Kidney (tissue), 14 donors: ENCODE results near the gene PXDC1. TPM values are rescaled to one million over a fixed set of nuclear protein-coding genes. Genes with fewer than 3 reads are reported as not detected.
A peak's percentile ranks its signal among the peaks of the same experiment; 100 is the strongest.

Experiments used
- DNase-seq, 5 donors: peaks; one replicate each; pipeline ENCODE4 v3.0.0-alpha.2; 2013 to 2020
- FAIRE-seq: peaks from 2 replicates; lab custom pipeline; 2012; peaks lifted over from hg19 to GRCh38; lab: Jason Lieb, UNC
- H3K27ac ChIP-seq, 2 donors: one replicate each; pipeline ENCODE4 v1.7.0; 2013; ENCODE audit warnings: low read depth in 2 of 2, low read length in 2 of 2, inconsistent platforms in 1 of 2
- H3K27me3 ChIP-seq: one replicate; pipeline ENCODE4 v1.7.1; 2013; ENCODE audit warnings: low read length, inconsistent platforms; ENCODE audit not compliant: control insufficient read depth, insufficient read depth
- H3K36me3 ChIP-seq, 3 donors: one replicate each; pipeline versions ENCODE4 v1.7.0 to v1.7.1; 2013; ENCODE audit warnings: low read length in 3 of 3, control low read depth in 1 of 3, inconsistent platforms in 1 of 3; ENCODE audit not compliant: insufficient read depth in 3 of 3, control insufficient read depth in 2 of 3
- H3K4me1 ChIP-seq, 3 donors: one replicate each; pipeline versions ENCODE4 v1.7.0 to v1.7.1; 2013; ENCODE audit warnings: low read length in 3 of 3, inconsistent platforms in 1 of 3, low read depth in 1 of 3; ENCODE audit not compliant: control insufficient read depth in 2 of 3, insufficient read depth in 2 of 3
- H3K4me3 ChIP-seq, 3 donors: one replicate each; pipeline versions ENCODE4 v1.7.0 to v1.8.1; 2013; ENCODE audit warnings: low read length in 3 of 3, control low read depth in 1 of 3, inconsistent platforms in 1 of 3
- H3K9ac ChIP-seq, 3 donors: one replicate each; pipeline versions ENCODE4 v1.7.0 to v1.7.1; 2013; ENCODE audit warnings: low read length in 3 of 3, control low read depth in 1 of 3, inconsistent platforms in 1 of 3
- H3K9me3 ChIP-seq, 3 donors: one replicate each; pipeline versions ENCODE4 v1.7.0 to v1.7.1; 2013; ENCODE audit warnings: low read length in 3 of 3, control low read depth in 1 of 3, inconsistent platforms in 1 of 3; ENCODE audit not compliant: control insufficient read depth in 2 of 3, insufficient read depth in 1 of 3
- CTCF ChIP-seq: IDR thresholded peaks from 3 replicates; pipeline ENCODE4 v1.5.1; 2012; ENCODE audit warnings: mild to moderate bottlenecking, moderate library complexity, borderline replicate concordance; ENCODE audit not compliant: insufficient read depth; ENCODE audit errors: extremely low read depth
- intact Hi-C: fragments of 100-400 bp; cut with DNase I; formaldehyde crosslinking; loops from one replicate; pipeline ENCODE4 v1.11.1; 2022
- polyA plus RNA-seq: library from polyadenylated mRNA; stranded (reverse); fragments of 350-450 nt; fragmentation: Illumina TruSeq; extraction: RNeasy Lipid Tissue Mini Kit (QIAGEN cat#74804); gene quantifications from one replicate; pipeline ENCODE4 v1.2.3, GENCODE V29; 2014; ENCODE audit warnings: low read depth, low replicate concordance; ENCODE audit not compliant: insufficient read depth
- total RNA-seq: library from RNA; stranded (reverse); fragmentation: NEBNext Ultra II Directional; extraction: Animal tissue kit (Norgen Biotek cat#: 25700); gene quantifications from one replicate; pipeline ENCODE4 v1.2.1, GENCODE V29; 2021
- donor health status: control.
- donor health status: control.
- donor health status: control.
- donor health status: control.
- donor health status: control.
- donor health status: DM: yes; HTN: yes; CAD: no.
- donor health status: Normal renal cell carcinoma (clear cell type).

The PXDC1 gene
- total and polyA plus RNA-seq, 2 donors from 2014 or later, result 28.9 to 35.0 TPM

DNA sequence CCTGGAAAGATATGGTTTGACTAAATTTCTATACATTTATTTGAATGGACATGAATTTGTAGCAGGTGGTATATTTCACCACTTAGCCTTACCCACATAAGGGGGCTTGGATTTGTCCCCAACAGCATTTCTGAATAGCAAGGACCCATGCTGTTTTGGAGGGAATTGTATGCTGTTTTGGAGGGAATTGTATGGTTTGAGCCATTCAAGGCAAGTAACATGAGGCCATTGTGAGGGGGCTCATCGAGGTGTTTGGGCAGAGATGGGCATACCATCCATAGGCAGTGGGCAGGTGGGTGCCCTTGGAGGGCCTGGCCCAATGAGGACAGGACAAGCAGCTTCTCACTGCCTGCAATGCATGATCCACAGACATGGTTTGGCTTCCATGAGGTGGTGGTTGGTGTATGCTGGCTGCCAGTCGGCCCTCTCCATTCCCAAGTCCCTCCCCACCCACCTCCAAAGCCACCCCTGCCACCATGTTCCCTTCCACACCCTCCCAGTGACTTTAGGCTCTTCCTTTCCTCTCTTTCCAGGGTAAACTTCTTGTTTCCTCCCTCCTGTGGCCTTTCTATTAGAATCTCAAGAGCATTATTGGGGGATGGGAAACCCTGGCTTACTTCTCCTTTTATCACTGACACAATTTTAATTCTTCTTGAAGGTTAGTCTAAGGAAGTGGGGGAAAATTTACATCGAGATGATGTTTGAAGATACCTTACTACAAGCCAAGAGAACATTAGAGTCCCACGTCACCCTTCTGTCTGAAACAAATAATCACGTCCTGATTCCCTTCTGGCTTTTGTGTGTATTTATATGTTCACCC, 13.2 kb upstream of the PXDC1 start:
- FAIRE-seq (no peak), DNase-seq (peak in 1 of 5 donors; percentile 25)
- Histone ChIP-seq H3K36me3 (no peaks in the 10 kb centered on the region), H3K4me3 (no peak overlapping the region), H3K9ac (no peak overlapping the region), H3K9me3 (no peaks in the 10 kb centered on the region), H3K4me1 (no peaks in the 10 kb centered on the region), H3K27me3 (no peaks in the 10 kb centered on the region), H3K27ac (no peak overlapping the region)
- intact Hi-C loops, result no loop called here
- no peak for TF ChIP-seq CTCF

DNA sequence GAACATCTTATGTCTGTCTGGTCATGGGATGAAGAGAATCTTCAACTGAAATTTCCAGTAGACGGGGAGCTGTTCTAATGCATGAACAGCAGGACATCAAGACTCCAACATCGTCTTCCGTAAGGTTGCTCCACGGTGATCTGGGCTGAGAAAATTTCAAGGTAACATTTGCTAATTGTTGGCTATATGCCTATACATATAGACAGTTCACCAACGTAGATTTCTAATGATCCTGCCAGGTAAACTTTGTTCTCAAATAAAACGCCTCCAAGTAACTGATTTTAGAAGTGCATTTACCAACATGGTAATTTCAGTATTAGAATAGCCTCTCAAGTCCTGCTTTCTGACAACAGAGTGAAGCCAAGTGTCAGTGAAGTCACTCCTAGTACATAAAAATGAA, 11.3 kb upstream of the PXDC1 start:
- Histone ChIP-seq H3K9me3 (no peaks in the 10 kb centered on the region), H3K27ac (no peak overlapping the region), H3K9ac (no peak overlapping the region), H3K27me3 (no peaks in the 10 kb centered on the region), H3K36me3 (no peaks in the 10 kb centered on the region), H3K4me1 (no peaks in the 10 kb centered on the region), H3K4me3 (no peak overlapping the region)
- no peak for FAIRE-seq
- TF ChIP-seq CTCF, result no peak
- intact Hi-C loops, result no loop called here
- no peak for DNase-seq

GRCh38 chr6:3762359-3762758, 10.8 kb upstream of the PXDC1 start:
- Histone ChIP-seq H3K4me3 (no peak overlapping the region), H3K36me3 (no peaks in the 10 kb centered on the region), H3K27me3 (no peaks in the 10 kb centered on the region), H3K9me3 (no peaks in the 10 kb centered on the region), H3K9ac (no peak overlapping the region), H3K27ac (no peak overlapping the region), H3K4me1 (no peaks in the 10 kb centered on the region)
- DNase-seq (peak in 1 of 5 donors; percentile 15), FAIRE-seq (no peak)
- intact Hi-C loops, result no loop called here
- no peak for TF ChIP-seq CTCF
